Loucy (cell line): ENCODE measurements around the gene OR9A2.

Experiments
- H2AFZ ChIP-seq: fragments of 200-600 bp; sonication (generic); 2 replicates; pipeline ENCODE4 v1.6.0; 2016; ENCODE audit warnings: antibody characterized with exemption, mild to moderate bottlenecking, low read length, moderate library complexity
- H3F3A ChIP-seq: fragments of 200-600 bp; 2 replicates; pipeline ENCODE4 v1.6.0; 2016; ENCODE audit warnings: antibody characterized with exemption, low read depth, mild to moderate bottlenecking
- H3K27me3 ChIP-seq: fragments of 200-600 bp; sonication (generic); 2 replicates; pipeline ENCODE4 v1.6.1; 2014; ENCODE audit warnings: low read length, mild to moderate bottlenecking; ENCODE audit not compliant: insufficient read depth, poor library complexity, severe bottlenecking
- H3K36me3 ChIP-seq: fragments of 200-600 bp; sonication (generic); 2 replicates; pipeline ENCODE4 v1.6.1; 2016; ENCODE audit warnings: low read length; ENCODE audit not compliant: insufficient read depth
- H3K4me1 ChIP-seq: fragments of 200-600 bp; sonication (generic); 2 replicates; pipeline ENCODE4 v1.5.1; 2014; ENCODE audit warnings: low read length, mild to moderate bottlenecking; ENCODE audit not compliant: insufficient read depth, poor library complexity, severe bottlenecking
- H3K4me2 ChIP-seq: fragments of 200-600 bp; sonication (generic); 2 replicates; pipeline ENCODE4 v1.6.0; 2014; ENCODE audit warnings: antibody characterized with exemption, low read length, low read depth, mild to moderate bottlenecking; ENCODE audit not compliant: poor library complexity, severe bottlenecking
- H3K4me3 ChIP-seq: fragments of 200-600 bp; sonication (generic); 2 replicates; pipeline ENCODE4 v1.5.1; 2014; ENCODE audit warnings: low read length, mild to moderate bottlenecking, mixed read lengths; ENCODE audit not compliant: poor library complexity, severe bottlenecking
- H3K79me2 ChIP-seq: fragments of 200-600 bp; sonication (generic); 2 replicates; pipeline ENCODE4 v1.6.1; 2014; ENCODE audit warnings: low read length; ENCODE audit not compliant: insufficient read depth
- H3K9ac ChIP-seq: fragments of 200-600 bp; sonication (generic); 2 replicates; pipeline ENCODE4 v1.6.0; 2014; ENCODE audit warnings: mild to moderate bottlenecking, low read depth, low read length, moderate library complexity; ENCODE audit not compliant: poor library complexity, severe bottlenecking
- H3K9me2 ChIP-seq: fragments of 200-600 bp; sonication (generic); replicated peaks from 2 replicates; pipeline ENCODE4 v1.6.1; 2016; ENCODE audit warnings: low read depth, low read length, mixed read lengths
- H3K9me3 ChIP-seq: fragments of 200-600 bp; sonication (generic); 2 replicates; pipeline ENCODE4 v1.6.1; 2014; ENCODE audit warnings: mild to moderate bottlenecking, antibody characterized with exemption, low read length, low read depth; ENCODE audit not compliant: insufficient read depth
- H4K20me1 ChIP-seq: fragments of 200-600 bp; sonication (generic); 2 replicates; pipeline ENCODE4 v1.6.0; 2014; ENCODE audit warnings: antibody characterized with exemption, low read length, mild to moderate bottlenecking; ENCODE audit not compliant: insufficient read depth, poor library complexity, severe bottlenecking
- EZH2phosphoT487 ChIP-seq: fragments of 200-600 bp; IDR thresholded peaks from 2 replicates; pipeline ENCODE4 v1.6.1; 2018; ENCODE audit warnings: antibody characterized with exemption, mild to moderate bottlenecking, moderate library complexity, borderline replicate concordance
- TF ChIP-seq, protein P1 (sequence below): fragments of 200-600 bp; sonication (generic); conservative IDR thresholded peaks from 2 replicates; pipeline ENCODE4 v1.5.1; 2014; ENCODE audit warnings: mild to moderate bottlenecking, antibody characterized with exemption, low read length

Gene OR9A2

DNA sequence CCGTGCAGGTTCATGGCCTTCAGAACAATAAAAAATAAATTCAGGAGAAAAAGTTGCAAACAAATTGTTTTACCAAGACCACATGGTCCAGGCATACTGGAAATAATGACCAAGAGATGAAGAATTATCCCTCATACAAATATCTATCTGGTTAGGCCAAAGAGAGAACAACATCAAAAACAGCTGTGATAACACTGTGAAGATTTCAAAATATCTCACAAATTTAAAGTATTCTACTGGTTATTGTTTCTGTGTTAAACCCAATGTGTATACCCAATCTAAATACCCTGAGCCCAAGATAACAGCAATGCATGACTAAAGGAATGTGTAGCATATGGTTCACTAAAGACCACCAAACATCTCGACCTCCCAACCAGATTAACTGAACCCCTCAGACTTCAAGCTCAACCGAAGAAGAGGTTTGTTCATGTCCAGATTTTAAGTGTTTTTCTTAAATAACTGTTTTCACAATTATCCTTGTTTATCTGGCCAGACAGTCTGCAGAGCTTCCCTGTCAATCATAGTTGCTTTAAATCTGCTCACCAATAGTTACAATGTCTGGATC, 10.9 kb downstream of the OR9A2 start:
- Histone ChIP-seq H3K4me2 (no peak overlapping the region), H3K4me1 (peaks cover 25% of the 10 kb centered on the region), H3K4me3 (no peak overlapping the region), H3K36me3 (no peaks in the 10 kb centered on the region), H4K20me1 (no peaks in the 10 kb centered on the region), H3K79me2 (no peaks in the 10 kb centered on the region), H3K9ac (no peak overlapping the region), H2AFZ (peak overlapping the region; percentile 69; the same call in 1 of the 2 replicates), H3F3A (no peaks in the 10 kb centered on the region), H3K27me3 (no peaks in the 10 kb centered on the region), H3K9me3 (peaks cover 8% of the 10 kb centered on the region; the same call in 1 of the 2 replicates), H3K9me2 (no peaks in the 10 kb centered on the region)
- no peak for TF ChIP-seq EZH2phosphoT487
- TF ChIP-seq, protein P1, sequence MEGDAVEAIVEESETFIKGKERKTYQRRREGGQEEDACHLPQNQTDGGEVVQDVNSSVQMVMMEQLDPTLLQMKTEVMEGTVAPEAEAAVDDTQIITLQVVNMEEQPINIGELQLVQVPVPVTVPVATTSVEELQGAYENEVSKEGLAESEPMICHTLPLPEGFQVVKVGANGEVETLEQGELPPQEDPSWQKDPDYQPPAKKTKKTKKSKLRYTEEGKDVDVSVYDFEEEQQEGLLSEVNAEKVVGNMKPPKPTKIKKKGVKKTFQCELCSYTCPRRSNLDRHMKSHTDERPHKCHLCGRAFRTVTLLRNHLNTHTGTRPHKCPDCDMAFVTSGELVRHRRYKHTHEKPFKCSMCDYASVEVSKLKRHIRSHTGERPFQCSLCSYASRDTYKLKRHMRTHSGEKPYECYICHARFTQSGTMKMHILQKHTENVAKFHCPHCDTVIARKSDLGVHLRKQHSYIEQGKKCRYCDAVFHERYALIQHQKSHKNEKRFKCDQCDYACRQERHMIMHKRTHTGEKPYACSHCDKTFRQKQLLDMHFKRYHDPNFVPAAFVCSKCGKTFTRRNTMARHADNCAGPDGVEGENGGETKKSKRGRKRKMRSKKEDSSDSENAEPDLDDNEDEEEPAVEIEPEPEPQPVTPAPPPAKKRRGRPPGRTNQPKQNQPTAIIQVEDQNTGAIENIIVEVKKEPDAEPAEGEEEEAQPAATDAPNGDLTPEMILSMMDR, result no peak

DNA sequence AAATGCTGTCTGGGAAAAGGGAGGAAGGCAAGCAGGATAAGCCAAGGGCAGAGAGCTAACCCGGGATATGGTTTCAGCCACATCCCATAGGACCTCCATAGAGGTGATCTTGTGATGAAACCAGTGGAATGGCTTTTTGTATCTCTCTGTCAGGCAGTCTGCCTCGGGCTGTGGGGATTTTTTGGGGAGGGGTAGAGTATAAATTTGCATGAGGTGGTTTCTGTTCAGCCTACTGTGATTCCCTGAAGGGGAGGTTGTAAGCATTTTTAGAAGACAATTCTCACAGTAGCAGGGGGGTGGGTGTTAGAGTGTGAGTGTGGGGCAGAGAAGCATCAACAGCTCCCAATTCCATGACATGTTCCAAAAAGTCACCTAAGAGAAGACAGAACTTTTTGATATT, 11.8 kb downstream of the OR9A2 start:
- Histone ChIP-seq H2AFZ (no peak overlapping the region), H3K9ac (no peak overlapping the region), H3F3A (no peaks in the 10 kb centered on the region), H3K4me1 (peaks cover 26% of the 10 kb centered on the region), H3K4me2 (no peak overlapping the region), H3K36me3 (no peaks in the 10 kb centered on the region), H3K79me2 (no peaks in the 10 kb centered on the region), H3K9me3 (peaks cover 8% of the 10 kb centered on the region; the same call in 1 of the 2 replicates), H4K20me1 (no peaks in the 10 kb centered on the region), H3K27me3 (no peaks in the 10 kb centered on the region), H3K4me3 (no peak overlapping the region), H3K9me2 (no peaks in the 10 kb centered on the region)
- TF ChIP-seq, protein P1, result no peak
- TF ChIP-seq EZH2phosphoT487, result no peak

DNA sequence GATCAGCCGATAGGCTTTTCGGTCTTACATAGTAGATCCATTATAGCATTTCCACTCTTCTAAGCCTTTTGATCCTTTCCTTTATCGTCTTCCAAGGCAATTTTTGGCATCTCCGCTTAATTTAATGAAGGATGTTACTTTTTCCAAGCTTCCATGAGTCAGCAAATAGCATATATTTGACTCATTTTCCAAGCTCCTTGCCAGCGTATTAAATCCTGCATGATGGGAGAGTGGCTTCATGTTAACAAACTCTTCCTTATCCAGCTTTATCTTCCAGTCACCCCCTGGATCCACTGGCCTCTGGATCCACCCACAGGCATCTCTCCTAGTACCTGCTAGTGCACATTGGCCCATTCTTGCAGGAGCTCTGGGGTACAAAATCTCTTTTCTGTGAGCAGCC, 13.0 kb downstream of the OR9A2 start:
- H3K4me2 ChIP-seq, result no peak overlapping the region
- H3K27me3 ChIP-seq, result no peaks in the 10 kb centered on the region
- no peaks in the 10 kb centered on the region for H3K36me3 ChIP-seq
- H3K4me3 ChIP-seq, result no peak overlapping the region
- no peak overlapping the region for H2AFZ ChIP-seq
- peaks cover 37% of the 10 kb centered on the region for H3K4me1 ChIP-seq
- no peaks in the 10 kb centered on the region for H3K9me2 ChIP-seq
- H3K79me2 ChIP-seq, result no peaks in the 10 kb centered on the region
- no peaks in the 10 kb centered on the region for H4K20me1 ChIP-seq
- TF ChIP-seq, protein P1, result no peak
- TF ChIP-seq EZH2phosphoT487, result no peak
- H3K9me3 ChIP-seq, result no peaks in the 10 kb centered on the region
- H3F3A ChIP-seq, result no peaks in the 10 kb centered on the region
- no peak overlapping the region for H3K9ac ChIP-seq
